GM23338 (cell line): ENCODE results near the gene BCORL1.

ENCODE experiments used
- CREB1 ChIP-seq: fragments of 250-450 bp; sonication (Bioruptor Pico); IDR thresholded peaks from 2 replicates; pipeline ENCODE4 v1.5.0; 2020; ENCODE audit warnings: low read depth, mild to moderate bottlenecking, moderate library complexity
- EZH2 ChIP-seq: fragments of 200-600 bp; sonication (generic); IDR thresholded peaks from one replicate; pipeline ENCODE4 v1.8.0; 2017; ENCODE audit warnings: antibody characterized with exemption, mild to moderate bottlenecking, low read depth; ENCODE audit not compliant: unreplicated experiment
- EZH2phosphoT487 ChIP-seq: fragments of 200-600 bp; sonication (generic); IDR thresholded peaks from one replicate; pipeline ENCODE4 v1.8.1; 2018; ENCODE audit warnings: antibody characterized with exemption; ENCODE audit not compliant: unreplicated experiment
- JUNB ChIP-seq: IDR thresholded peaks from one replicate; pipeline ENCODE4 v1.6.1; 2016; ENCODE audit warnings: antibody characterized with exemption; ENCODE audit not compliant: unreplicated experiment
- NANOG ChIP-seq: IDR thresholded peaks from 2 replicates; pipeline ENCODE4 v1.6.1; 2016; ENCODE audit warnings: antibody characterized with exemption, borderline replicate concordance
- POLR2AphosphoS5 ChIP-seq: IDR thresholded peaks from 2 replicates; pipeline ENCODE4 v1.6.1; 2016; ENCODE audit warnings: antibody characterized with exemption, low read depth
- STAT1 ChIP-seq: IDR thresholded peaks from one replicate; pipeline ENCODE4 v1.6.1; 2016; ENCODE audit warnings: antibody characterized with exemption; ENCODE audit not compliant: unreplicated experiment
- ZNF114 ChIP-seq: fragments of 250-450 bp; sonication (Bioruptor Pico); IDR thresholded peaks from 2 replicates; pipeline ENCODE4 v1.5.0; 2020; ENCODE audit warnings: mild to moderate bottlenecking, moderate library complexity
- ZNF331 ChIP-seq: fragments of 250-450 bp; sonication (Bioruptor Pico); IDR thresholded peaks from 2 replicates; pipeline ENCODE4 v1.5.0; 2020; ENCODE audit warnings: low read depth, mild to moderate bottlenecking, moderate library complexity
- TF ChIP-seq, protein P1 (sequence below): IDR thresholded peaks from one replicate; pipeline ENCODE4 v1.6.1; 2018; ENCODE audit warnings: antibody characterized with exemption; ENCODE audit not compliant: unreplicated experiment
- TF ChIP-seq, protein P2 (sequence below), 2 experiments: fragments of 200-600 bp in 1 of 2; sonication (generic) in 1 of 2; conservative IDR thresholded peaks; 2 replicates each; pipeline versions ENCODE4 v1.5.1 to v1.6.1; 2016 to 2017; ENCODE audit warnings: antibody characterized with exemption in 2 of 2, low read depth in 2 of 2, mild to moderate bottlenecking in 2 of 2, moderate library complexity in 1 of 2
- TF ChIP-seq, protein P3 (sequence below): IDR thresholded peaks from 2 replicates; pipeline ENCODE4 v1.6.1; 2016; ENCODE audit warnings: antibody characterized with exemption
- TF ChIP-seq, protein P4 (sequence below): fragments of 250-450 bp; sonication (Bioruptor Pico); IDR thresholded peaks from 2 replicates; pipeline ENCODE4 v1.5.0; 2020; ENCODE audit warnings: mild to moderate bottlenecking, moderate library complexity

DNA sequence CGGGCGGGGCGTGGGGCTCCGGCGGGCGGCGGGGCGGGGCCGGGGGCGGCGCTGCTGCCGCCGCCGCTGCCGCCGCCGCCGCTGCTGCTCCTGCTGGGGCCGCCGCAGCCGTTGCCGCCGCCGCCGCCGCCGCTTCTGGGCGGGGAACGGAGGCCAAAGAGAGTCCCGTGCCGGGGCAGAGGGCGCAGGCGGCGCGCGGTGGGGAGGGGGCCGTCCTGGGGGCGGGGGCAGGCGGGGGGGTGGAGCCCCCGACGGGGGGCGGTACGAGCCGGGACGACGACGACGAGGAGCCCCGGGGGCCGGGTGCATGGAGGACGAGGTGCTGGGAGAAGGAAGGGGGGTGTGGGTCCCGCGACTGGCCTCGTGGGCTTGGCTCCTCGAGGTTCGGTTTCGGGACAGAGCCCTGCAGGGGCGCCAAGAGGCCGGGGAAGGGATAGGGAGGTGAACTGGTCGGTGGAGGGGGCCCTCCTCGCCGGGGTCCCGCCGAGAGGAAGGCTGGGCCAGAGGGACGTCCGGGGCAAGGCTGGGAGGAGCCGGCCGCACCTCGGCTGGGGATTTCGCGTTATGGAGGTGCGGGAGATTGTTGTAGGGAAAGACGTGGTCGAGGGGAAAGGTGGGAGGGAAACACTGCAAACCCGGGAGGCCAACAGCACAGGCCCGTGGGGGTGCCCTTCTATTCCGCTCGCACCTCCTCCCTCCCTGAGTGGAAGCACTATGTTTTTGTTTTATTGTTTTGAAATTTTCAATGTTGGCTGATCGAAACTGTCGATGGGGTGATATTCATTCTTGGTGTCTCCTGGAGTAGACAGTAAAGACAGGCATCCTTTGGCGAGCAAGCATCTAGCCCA, 1.9 kb downstream of the BCORL1 start:
- TF ChIP-seq, protein P1, sequence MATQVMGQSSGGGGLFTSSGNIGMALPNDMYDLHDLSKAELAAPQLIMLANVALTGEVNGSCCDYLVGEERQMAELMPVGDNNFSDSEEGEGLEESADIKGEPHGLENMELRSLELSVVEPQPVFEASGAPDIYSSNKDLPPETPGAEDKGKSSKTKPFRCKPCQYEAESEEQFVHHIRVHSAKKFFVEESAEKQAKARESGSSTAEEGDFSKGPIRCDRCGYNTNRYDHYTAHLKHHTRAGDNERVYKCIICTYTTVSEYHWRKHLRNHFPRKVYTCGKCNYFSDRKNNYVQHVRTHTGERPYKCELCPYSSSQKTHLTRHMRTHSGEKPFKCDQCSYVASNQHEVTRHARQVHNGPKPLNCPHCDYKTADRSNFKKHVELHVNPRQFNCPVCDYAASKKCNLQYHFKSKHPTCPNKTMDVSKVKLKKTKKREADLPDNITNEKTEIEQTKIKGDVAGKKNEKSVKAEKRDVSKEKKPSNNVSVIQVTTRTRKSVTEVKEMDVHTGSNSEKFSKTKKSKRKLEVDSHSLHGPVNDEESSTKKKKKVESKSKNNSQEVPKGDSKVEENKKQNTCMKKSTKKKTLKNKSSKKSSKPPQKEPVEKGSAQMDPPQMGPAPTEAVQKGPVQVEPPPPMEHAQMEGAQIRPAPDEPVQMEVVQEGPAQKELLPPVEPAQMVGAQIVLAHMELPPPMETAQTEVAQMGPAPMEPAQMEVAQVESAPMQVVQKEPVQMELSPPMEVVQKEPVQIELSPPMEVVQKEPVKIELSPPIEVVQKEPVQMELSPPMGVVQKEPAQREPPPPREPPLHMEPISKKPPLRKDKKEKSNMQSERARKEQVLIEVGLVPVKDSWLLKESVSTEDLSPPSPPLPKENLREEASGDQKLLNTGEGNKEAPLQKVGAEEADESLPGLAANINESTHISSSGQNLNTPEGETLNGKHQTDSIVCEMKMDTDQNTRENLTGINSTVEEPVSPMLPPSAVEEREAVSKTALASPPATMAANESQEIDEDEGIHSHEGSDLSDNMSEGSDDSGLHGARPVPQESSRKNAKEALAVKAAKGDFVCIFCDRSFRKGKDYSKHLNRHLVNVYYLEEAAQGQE: no peak
- TF ChIP-seq, protein P2, sequence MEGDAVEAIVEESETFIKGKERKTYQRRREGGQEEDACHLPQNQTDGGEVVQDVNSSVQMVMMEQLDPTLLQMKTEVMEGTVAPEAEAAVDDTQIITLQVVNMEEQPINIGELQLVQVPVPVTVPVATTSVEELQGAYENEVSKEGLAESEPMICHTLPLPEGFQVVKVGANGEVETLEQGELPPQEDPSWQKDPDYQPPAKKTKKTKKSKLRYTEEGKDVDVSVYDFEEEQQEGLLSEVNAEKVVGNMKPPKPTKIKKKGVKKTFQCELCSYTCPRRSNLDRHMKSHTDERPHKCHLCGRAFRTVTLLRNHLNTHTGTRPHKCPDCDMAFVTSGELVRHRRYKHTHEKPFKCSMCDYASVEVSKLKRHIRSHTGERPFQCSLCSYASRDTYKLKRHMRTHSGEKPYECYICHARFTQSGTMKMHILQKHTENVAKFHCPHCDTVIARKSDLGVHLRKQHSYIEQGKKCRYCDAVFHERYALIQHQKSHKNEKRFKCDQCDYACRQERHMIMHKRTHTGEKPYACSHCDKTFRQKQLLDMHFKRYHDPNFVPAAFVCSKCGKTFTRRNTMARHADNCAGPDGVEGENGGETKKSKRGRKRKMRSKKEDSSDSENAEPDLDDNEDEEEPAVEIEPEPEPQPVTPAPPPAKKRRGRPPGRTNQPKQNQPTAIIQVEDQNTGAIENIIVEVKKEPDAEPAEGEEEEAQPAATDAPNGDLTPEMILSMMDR (conservative IDR thresholded peaks at IDR 0.05; ENCODE audit: low read depth in 2 of 2): no peak
- TF ChIP-seq EZH2: no peak
- no peak for TF ChIP-seq POLR2AphosphoS5
- no peak for TF ChIP-seq EZH2phosphoT487
- no peak for TF ChIP-seq ZNF331 (CRISPR knock-in tag)
- TF ChIP-seq, protein P3, sequence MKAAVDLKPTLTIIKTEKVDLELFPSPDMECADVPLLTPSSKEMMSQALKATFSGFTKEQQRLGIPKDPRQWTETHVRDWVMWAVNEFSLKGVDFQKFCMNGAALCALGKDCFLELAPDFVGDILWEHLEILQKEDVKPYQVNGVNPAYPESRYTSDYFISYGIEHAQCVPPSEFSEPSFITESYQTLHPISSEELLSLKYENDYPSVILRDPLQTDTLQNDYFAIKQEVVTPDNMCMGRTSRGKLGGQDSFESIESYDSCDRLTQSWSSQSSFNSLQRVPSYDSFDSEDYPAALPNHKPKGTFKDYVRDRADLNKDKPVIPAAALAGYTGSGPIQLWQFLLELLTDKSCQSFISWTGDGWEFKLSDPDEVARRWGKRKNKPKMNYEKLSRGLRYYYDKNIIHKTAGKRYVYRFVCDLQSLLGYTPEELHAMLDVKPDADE: no peak
- TF ChIP-seq NANOG: no peak
- TF ChIP-seq STAT1: no peak
- TF ChIP-seq, protein P4, sequence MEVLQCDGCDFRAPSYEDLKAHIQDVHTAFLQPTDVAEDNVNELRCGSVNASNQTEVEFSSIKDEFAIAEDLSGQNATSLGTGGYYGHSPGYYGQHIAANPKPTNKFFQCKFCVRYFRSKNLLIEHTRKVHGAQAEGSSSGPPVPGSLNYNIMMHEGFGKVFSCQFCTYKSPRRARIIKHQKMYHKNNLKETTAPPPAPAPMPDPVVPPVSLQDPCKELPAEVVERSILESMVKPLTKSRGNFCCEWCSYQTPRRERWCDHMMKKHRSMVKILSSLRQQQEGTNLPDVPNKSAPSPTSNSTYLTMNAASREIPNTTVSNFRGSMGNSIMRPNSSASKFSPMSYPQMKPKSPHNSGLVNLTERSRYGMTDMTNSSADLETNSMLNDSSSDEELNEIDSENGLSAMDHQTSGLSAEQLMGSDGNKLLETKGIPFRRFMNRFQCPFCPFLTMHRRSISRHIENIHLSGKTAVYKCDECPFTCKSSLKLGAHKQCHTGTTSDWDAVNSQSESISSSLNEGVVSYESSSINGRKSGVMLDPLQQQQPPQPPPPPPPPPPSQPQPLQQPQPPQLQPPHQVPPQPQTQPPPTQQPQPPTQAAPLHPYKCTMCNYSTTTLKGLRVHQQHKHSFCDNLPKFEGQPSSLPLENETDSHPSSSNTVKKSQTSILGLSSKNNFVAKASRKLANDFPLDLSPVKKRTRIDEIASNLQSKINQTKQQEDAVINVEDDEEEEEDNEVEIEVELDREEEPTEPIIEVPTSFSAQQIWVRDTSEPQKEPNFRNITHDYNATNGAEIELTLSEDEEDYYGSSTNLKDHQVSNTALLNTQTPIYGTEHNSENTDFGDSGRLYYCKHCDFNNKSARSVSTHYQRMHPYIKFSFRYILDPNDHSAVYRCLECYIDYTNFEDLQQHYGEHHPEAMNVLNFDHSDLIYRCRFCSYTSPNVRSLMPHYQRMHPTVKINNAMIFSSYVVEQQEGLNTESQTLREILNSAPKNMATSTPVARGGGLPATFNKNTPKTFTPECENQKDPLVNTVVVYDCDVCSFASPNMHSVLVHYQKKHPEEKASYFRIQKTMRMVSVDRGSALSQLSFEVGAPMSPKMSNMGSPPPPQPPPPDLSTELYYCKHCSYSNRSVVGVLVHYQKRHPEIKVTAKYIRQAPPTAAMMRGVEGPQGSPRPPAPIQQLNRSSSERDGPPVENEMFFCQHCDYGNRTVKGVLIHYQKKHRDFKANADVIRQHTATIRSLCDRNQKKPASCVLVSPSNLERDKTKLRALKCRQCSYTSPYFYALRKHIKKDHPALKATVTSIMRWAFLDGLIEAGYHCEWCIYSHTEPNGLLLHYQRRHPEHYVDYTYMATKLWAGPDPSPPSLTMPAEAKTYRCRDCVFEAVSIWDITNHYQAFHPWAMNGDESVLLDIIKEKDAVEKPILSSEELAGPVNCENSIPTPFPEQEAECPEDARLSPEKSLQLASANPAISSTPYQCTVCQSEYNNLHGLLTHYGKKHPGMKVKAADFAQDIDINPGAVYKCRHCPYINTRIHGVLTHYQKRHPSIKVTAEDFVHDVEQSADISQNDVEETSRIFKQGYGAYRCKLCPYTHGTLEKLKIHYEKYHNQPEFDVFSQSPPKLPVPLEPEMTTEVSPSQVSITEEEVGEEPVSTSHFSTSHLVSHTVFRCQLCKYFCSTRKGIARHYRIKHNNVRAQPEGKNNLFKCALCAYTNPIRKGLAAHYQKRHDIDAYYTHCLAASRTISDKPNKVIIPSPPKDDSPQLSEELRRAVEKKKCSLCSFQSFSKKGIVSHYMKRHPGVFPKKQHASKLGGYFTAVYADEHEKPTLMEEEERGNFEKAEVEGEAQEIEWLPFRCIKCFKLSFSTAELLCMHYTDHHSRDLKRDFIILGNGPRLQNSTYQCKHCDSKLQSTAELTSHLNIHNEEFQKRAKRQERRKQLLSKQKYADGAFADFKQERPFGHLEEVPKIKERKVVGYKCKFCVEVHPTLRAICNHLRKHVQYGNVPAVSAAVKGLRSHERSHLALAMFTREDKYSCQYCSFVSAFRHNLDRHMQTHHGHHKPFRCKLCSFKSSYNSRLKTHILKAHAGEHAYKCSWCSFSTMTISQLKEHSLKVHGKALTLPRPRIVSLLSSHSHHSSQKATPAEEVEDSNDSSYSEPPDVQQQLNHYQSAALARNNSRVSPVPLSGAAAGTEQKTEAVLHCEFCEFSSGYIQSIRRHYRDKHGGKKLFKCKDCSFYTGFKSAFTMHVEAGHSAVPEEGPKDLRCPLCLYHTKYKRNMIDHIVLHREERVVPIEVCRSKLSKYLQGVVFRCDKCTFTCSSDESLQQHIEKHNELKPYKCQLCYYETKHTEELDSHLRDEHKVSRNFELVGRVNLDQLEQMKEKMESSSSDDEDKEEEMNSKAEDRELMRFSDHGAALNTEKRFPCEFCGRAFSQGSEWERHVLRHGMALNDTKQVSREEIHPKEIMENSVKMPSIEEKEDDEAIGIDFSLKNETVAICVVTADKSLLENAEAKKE (CRISPR knock-in tag): no peak
- no peak for TF ChIP-seq CREB1
- TF ChIP-seq JUNB: no peak
- no peak for TF ChIP-seq ZNF114 (CRISPR knock-in tag)
